ENCODE measurements around the gene PPL. TPM values are rescaled to one million over a fixed set of nuclear protein-coding genes. Genes with fewer than 3 reads are reported as not detected.

PPL gene
- total RNA-seq, 1 experiment from 2014 or later: 49.1 TPM

DNA sequence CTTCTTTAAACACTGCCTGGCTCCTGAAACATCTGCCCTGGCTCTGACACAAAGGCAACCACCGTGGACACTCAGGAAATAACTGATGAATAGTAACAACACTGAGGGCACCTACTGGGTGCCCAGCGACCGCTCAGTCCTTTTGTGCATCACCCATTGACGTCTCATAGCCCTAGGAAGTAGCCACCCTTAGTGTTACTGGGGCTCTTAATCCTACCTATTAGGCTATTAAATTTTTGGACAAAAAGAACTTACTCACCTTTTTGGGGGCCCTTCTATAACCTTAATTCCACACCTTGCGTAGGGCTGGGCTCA, 11.7 kb downstream of the PPL start:
- TF ChIP-seq, protein P1, sequence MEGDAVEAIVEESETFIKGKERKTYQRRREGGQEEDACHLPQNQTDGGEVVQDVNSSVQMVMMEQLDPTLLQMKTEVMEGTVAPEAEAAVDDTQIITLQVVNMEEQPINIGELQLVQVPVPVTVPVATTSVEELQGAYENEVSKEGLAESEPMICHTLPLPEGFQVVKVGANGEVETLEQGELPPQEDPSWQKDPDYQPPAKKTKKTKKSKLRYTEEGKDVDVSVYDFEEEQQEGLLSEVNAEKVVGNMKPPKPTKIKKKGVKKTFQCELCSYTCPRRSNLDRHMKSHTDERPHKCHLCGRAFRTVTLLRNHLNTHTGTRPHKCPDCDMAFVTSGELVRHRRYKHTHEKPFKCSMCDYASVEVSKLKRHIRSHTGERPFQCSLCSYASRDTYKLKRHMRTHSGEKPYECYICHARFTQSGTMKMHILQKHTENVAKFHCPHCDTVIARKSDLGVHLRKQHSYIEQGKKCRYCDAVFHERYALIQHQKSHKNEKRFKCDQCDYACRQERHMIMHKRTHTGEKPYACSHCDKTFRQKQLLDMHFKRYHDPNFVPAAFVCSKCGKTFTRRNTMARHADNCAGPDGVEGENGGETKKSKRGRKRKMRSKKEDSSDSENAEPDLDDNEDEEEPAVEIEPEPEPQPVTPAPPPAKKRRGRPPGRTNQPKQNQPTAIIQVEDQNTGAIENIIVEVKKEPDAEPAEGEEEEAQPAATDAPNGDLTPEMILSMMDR (IDR thresholded peaks at IDR 0.05; ENCODE audit: unreplicated experiment): no peak
- ChIA-PET CTCF (interaction anchor here (2.5 kb wide), 1 partner anchor 11 kb away, joined by 9 read pairs; no protein-coding TSS in a partner anchor), POLR2A (interaction anchor here (1.1 to 3.6 kb wide), 2 partner anchors 10 to 18 kb away, joined by 4 to 19 read pairs; no protein-coding TSS in a partner anchor)
- no peaks in the 10 kb centered on the region for H3K27me3 Mint-ChIP-seq (ENCODE audit: insufficient read depth, unreplicated experiment)
- H3K4me3 Mint-ChIP-seq (ENCODE audit: unreplicated experiment): peak overlapping the region; percentile 63
- H3K4me1 Mint-ChIP-seq (ENCODE audit: insufficient read depth, unreplicated experiment): peaks cover 40% of the 10 kb centered on the region
- no TSS peak for BruUV-seq (replicated peaks)
- peaks cover 71% of the 10 kb centered on the region for H3K36me3 Mint-ChIP-seq (ENCODE audit: insufficient read depth, unreplicated experiment)
- DNase-seq (ENCODE audit: unreplicated experiment): no peak
- no peaks in the 10 kb centered on the region for H3K9me3 Mint-ChIP-seq (ENCODE audit: unreplicated experiment)
- H3K27ac Mint-ChIP-seq (ENCODE audit: low read depth, unreplicated experiment): peak overlapping the region; percentile 87
- intact Hi-C loops (cut with micrococcal nuclease): no loop called here

- DNase-seq (ENCODE audit: unreplicated experiment): peak; percentile 54
- BruUV-seq (replicated peaks): no TSS peak
- H3K36me3 Mint-ChIP-seq (ENCODE audit: insufficient read depth, unreplicated experiment): peaks cover 66% of the 10 kb centered on the region
- ChIA-PET POLR2A (interaction anchor here (1.1 to 3.6 kb wide), 2 partner anchors 11 to 18 kb away, joined by 4 to 19 read pairs; no protein-coding TSS in a partner anchor), CTCF (interaction anchor here (0.6 to 2.5 kb wide), 2 partner anchors 11 to 73 kb away, joined by 3 to 9 read pairs; no protein-coding TSS in a partner anchor)
- H3K4me1 Mint-ChIP-seq (ENCODE audit: insufficient read depth, unreplicated experiment): peaks cover 44% of the 10 kb centered on the region
- peak overlapping the region; percentile 87 for H3K27ac Mint-ChIP-seq (ENCODE audit: low read depth, unreplicated experiment)
- peak overlapping the region; percentile 63 for H3K4me3 Mint-ChIP-seq (ENCODE audit: unreplicated experiment)
- TF ChIP-seq, protein P1 (IDR thresholded peaks at IDR 0.05; ENCODE audit: unreplicated experiment): no peak
- no peaks in the 10 kb centered on the region for H3K27me3 Mint-ChIP-seq (ENCODE audit: insufficient read depth, unreplicated experiment)
- no peaks in the 10 kb centered on the region for H3K9me3 Mint-ChIP-seq (ENCODE audit: unreplicated experiment)
- intact Hi-C loops (cut with micrococcal nuclease): no loop called here
These were observed 12.2 kb downstream of the PPL start for GRCh38 chr16:4924593-4925292.

DNA sequence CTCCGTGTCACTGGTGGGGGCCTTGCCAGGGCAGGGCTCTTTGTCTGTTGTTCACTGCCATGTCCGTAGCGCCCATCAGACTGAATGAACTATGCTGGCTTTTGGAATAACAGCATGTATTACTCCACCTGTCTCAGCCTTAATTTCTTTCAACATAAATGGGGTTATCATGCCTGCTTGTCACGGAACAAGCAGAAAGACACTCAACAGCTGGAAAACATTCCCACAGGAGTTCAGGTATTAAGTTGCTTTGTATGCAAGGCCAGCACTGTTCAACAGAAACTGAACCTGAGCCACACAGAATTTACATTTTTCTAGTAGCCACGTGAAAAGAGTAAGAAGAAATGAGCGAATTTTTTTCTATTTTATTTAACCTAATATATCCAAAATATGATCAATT, 13.1 kb downstream of the PPL start:
- no peak for DNase-seq (ENCODE audit: unreplicated experiment)
- ChIA-PET POLR2A (interaction anchor here (0.8 to 1.0 kb wide), 2 partner anchors 11 kb away, joined by 3 to 5 read pairs; no protein-coding TSS in a partner anchor), CTCF (no interaction called here)
- TF ChIP-seq, protein P1 (IDR thresholded peaks at IDR 0.05; ENCODE audit: unreplicated experiment): no peak
- intact Hi-C loops (cut with micrococcal nuclease): no loop called here
- Mint-ChIP-seq H3K4me3 (ENCODE audit: unreplicated experiment) (no peak overlapping the region), H3K9me3 (ENCODE audit: unreplicated experiment) (no peaks in the 10 kb centered on the region), H3K27me3 (ENCODE audit: insufficient read depth, unreplicated experiment) (no peaks in the 10 kb centered on the region), H3K36me3 (ENCODE audit: insufficient read depth, unreplicated experiment) (peaks cover 65% of the 10 kb centered on the region), H3K27ac (ENCODE audit: low read depth, unreplicated experiment) (no peak overlapping the region), H3K4me1 (ENCODE audit: insufficient read depth, unreplicated experiment) (peaks cover 39% of the 10 kb centered on the region)
- no TSS peak for BruUV-seq (replicated peaks)

DNA sequence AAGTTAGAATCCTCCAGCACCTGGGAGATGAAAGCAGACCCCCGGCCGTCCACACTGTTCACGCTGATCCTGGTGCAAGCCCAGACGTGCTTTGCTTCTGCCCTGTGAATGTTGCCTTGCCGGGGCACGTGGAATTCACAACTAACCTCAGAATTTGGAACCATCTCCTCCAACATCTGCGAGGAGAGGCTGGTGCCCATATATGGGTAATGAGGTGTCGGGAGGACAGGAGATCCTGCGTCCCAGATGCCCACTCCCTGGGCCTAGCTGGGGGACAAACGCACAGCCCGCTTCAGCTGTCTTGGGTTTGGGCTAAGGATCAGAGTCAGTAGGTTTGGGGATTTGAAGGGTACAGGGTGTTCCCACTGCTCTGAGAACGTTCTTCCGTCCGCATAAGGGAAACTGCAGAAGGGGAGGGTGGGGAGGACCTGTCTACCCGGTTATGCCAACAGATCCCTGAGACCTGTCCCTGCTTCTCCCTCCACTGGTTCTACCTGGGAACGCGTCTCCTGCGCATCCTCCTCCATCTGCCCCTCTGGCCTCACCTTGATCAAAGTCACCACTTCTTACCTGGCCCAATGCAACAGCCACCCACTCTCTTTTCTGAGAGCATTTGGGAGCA, 14.1 kb downstream of the PPL start:
- BruUV-seq (replicated peaks): no TSS peak
- Mint-ChIP-seq H3K9me3 (ENCODE audit: unreplicated experiment) (no peaks in the 10 kb centered on the region), H3K4me3 (ENCODE audit: unreplicated experiment) (peak overlapping the region; percentile 36), H3K27ac (ENCODE audit: low read depth, unreplicated experiment) (peak overlapping the region; percentile 77), H3K4me1 (ENCODE audit: insufficient read depth, unreplicated experiment) (peaks cover 39% of the 10 kb centered on the region), H3K36me3 (ENCODE audit: insufficient read depth, unreplicated experiment) (peaks cover 63% of the 10 kb centered on the region), H3K27me3 (ENCODE audit: insufficient read depth, unreplicated experiment) (no peaks in the 10 kb centered on the region)
- DNase-seq (ENCODE audit: unreplicated experiment): peak; percentile 25
- intact Hi-C loops (cut with micrococcal nuclease): no loop called here
- POLR2A ChIA-PET: interaction anchor here (1.2 to 4.2 kb wide), 4 partner anchors 11 to 22 kb away, joined by 3 to 21 read pairs (median 6); partner anchors contain the start of gene PPL
- TF ChIP-seq, protein P1 (IDR thresholded peaks at IDR 0.05; ENCODE audit: unreplicated experiment): no peak
- CTCF ChIA-PET: interaction anchor here (1.1 to 1.3 kb wide), 2 partner anchors 13 to 33 kb away, joined by 7 to 8 read pairs; no protein-coding TSS in a partner anchor
